ENCODE measurements around the gene EIF4ENIF1.
"Not testable (repeated sequence)": the region's sequence is repeated elsewhere in the genome, so short reads cannot be mapped to it uniquely, and the experiment has no call there.

Gene EIF4ENIF1

DNA sequence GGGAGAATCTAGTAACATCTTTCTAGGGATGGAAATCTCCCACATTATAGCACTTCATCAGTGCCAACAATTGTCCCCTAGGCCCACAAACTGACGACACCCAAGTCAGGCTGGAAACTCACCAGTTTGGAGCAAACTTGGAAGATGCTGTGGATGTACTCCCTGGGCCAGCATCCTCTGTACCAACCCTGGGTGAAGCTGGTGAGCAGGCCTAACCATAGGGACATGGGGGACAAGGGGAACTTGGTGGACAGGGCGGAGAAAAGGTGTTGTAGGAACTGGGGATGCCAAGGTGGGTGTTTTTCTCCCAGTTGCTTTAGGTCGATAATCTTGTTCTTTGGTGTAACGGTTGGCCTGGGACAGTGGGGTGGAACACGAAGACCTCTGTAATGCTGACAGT is 48.0 kb downstream of the EIF4ENIF1 start:
- no peak for DNase-seq (ENCODE audit: low read depth, low spot score)
- TF ChIP-seq, protein P1, sequence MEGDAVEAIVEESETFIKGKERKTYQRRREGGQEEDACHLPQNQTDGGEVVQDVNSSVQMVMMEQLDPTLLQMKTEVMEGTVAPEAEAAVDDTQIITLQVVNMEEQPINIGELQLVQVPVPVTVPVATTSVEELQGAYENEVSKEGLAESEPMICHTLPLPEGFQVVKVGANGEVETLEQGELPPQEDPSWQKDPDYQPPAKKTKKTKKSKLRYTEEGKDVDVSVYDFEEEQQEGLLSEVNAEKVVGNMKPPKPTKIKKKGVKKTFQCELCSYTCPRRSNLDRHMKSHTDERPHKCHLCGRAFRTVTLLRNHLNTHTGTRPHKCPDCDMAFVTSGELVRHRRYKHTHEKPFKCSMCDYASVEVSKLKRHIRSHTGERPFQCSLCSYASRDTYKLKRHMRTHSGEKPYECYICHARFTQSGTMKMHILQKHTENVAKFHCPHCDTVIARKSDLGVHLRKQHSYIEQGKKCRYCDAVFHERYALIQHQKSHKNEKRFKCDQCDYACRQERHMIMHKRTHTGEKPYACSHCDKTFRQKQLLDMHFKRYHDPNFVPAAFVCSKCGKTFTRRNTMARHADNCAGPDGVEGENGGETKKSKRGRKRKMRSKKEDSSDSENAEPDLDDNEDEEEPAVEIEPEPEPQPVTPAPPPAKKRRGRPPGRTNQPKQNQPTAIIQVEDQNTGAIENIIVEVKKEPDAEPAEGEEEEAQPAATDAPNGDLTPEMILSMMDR (IDR thresholded peaks at IDR 0.05; ENCODE audit: insufficient read depth, low read length, missing control alignments), result no peak
- POLR2A ChIA-PET, result interaction anchor here (0.6 kb wide), 1 partner anchor 10 kb away, joined by 3 read pairs; no protein-coding TSS in a partner anchor
- H3K4me3 ChIP-seq (ENCODE audit: low read depth, low read length), result no peak overlapping the region
- CTCF ChIA-PET, result interaction anchor here (3.4 kb wide), 1 partner anchor 10 kb away, joined by 16 read pairs; no protein-coding TSS in a partner anchor

DNA sequence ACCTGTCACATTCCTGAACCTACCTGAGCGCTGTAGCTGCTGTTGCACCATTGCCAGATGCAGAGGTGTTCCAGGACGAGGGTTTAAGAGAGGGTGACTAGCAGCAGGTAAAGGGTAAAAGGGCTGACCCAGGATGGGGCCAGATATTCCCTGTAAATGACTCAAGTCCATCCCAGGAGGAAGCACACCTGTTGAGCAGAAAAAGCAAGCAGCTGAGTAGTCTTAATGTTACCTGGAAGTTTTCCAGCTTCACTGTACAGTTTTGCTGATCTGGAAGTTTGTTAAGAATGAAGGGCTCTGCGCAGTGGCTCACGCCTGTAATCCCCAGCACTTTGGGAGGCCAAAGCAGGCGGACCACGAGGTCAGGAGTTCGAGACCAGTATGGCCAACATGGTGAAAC is 49.0 kb downstream of the EIF4ENIF1 start:
- no peak overlapping the region for H3K4me3 ChIP-seq (ENCODE audit: low read depth, low read length)
- CTCF ChIA-PET, result interaction anchor here (1.1 to 3.4 kb wide), 2 partner anchors 9 to 11 kb away, joined by 3 to 16 read pairs; no protein-coding TSS in a partner anchor
- no peak for DNase-seq (ENCODE audit: low read depth, low spot score)
- POLR2A ChIA-PET, result no interaction called here
- TF ChIP-seq, protein P1 (IDR thresholded peaks at IDR 0.05; ENCODE audit: insufficient read depth, low read length, missing control alignments), result no peak

DNA sequence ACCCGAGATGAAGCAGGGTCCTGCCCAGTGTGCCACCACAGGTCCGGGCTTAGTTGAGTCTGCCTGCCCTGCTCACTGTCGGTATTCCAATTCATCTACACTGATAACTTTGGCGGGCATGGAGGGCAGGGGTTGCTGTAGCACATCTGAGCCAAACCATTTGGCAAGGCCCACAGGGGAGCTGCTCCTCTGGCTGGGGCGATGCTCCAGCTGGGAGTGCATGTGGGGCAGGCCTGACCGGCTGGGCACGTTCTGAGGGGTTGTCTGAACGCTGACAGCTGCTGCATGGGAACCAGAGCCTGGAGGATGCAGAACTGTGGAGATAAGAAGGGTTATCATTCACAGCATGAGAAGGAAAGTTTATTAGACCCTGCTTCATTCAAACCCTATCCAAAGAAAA is 49.8 kb downstream of the EIF4ENIF1 start:
- POLR2A ChIA-PET, result no interaction called here
- CTCF ChIA-PET, result interaction anchor here (1.1 to 4.7 kb wide), 4 partner anchors 8 to 12 kb away, joined by 3 to 25 read pairs (median 10); no protein-coding TSS in a partner anchor

DNA sequence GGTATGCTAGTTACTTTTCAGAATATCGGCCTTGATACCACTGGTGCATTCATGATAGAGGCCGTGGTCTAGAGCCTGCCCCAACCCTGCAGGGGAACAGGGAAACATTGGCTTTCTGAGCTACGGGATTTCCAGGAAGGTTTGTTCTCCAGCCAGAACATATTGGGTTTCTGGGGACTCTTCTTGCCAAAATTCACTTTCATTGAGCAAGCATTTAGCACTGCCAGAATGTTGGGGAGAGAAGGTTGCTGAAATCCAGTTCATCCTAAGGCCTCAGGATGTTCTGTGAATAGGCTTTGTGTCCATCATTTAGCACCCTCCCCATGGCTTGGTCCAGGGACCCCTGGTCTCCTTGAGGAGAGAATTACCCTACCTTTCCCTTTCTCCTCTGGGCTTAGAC is 53.5 kb downstream of the EIF4ENIF1 start:
- TF ChIP-seq, protein P1 (IDR thresholded peaks at IDR 0.05; ENCODE audit: insufficient read depth, low read length, missing control alignments), result no peak
- POLR2A ChIA-PET, result no interaction called here
- CTCF ChIA-PET, result interaction anchor here (1.0 to 4.7 kb wide), 3 partner anchors 9 to 16 kb away, joined by 3 to 25 read pairs (median 7); no protein-coding TSS in a partner anchor
- H3K4me3 ChIP-seq (ENCODE audit: low read depth, low read length), result no peak overlapping the region
- no peak for DNase-seq (ENCODE audit: low read depth, low spot score)

More for the DNA sequence above, 49.8 kb downstream of the EIF4ENIF1 start:
- TF ChIP-seq, protein P1 (IDR thresholded peaks at IDR 0.05; ENCODE audit: insufficient read depth, low read length, missing control alignments), result no peak
- H3K4me3 ChIP-seq (ENCODE audit: low read depth, low read length), result no peak overlapping the region
- DNase-seq (ENCODE audit: low read depth, low spot score), result no peak

DNA sequence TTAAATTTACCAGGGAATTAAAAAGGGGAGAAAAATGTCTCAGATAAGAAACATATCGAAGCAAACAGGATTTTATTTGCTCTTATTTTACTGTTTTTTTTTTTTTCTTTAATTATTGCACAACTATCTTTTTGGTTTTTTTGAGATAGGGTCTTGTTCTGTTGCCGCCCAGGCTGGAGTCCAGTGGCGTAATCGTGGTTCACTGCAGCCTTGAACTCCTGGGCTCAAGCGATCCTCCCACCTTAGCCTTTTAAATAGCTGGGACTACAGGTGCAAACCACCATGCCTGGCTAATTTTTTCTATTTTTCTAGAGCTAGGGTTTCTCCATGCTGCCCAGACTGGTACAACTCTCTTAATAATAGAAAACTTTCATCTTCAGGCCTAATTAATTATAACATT is 57.7 kb downstream of the EIF4ENIF1 start:
- TF ChIP-seq, protein P1 (IDR thresholded peaks at IDR 0.05; ENCODE audit: insufficient read depth, low read length, missing control alignments), result no peak
- DNase-seq (ENCODE audit: low read depth, low spot score), result no peak
- ChIA-PET CTCF (interaction anchor here (1.1 kb wide), 1 partner anchor 19 kb away, joined by 7 read pairs; no protein-coding TSS in a partner anchor), POLR2A (interaction anchor here (0.6 kb wide), 1 partner anchor 10 kb away, joined by 3 read pairs; no protein-coding TSS in a partner anchor)
- H3K4me3 ChIP-seq (ENCODE audit: low read depth, low read length), result no peak overlapping the region

DNA sequence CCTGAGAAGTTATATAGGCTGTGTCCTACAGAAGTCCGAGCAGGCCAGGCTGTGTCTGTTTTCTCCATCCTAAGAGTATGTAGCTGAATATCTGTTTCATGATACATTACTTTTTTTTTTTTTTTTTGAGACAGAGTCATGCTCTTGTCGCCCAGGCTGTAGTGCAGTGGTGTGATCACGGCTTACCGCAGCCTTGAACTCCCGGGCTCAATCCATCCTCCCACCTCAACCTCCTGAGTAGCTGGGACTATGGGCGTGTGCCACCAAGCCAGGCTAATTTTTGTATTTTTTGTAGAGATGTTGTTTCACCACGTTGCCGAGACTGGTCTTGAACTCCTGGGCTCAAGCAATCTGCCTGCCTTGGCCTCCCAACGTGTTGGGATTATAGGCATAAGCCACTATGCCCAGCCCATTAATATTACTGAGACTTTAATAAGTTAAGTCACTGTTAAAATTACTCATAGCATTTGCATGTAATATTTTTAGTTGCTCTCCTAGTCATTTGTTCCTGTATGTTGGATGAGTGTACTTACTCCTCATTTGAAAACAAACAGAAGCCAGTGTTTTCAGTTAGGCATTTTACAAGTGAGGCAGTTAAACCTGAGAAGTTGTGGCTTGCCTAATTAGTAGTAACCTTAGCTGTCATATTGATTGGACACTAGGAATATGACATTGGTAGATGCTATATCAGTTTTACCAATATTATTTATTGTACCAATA is 64.2 kb downstream of the EIF4ENIF1 start:
- TF ChIP-seq, protein P1 (IDR thresholded peaks at IDR 0.05; ENCODE audit: insufficient read depth, low read length, missing control alignments), result no peak
- no peak for DNase-seq (ENCODE audit: low read depth, low spot score)
- CTCF ChIA-PET, result interaction anchor here (1.1 kb wide), 1 partner anchor 26 kb away, joined by 4 read pairs; no protein-coding TSS in a partner anchor
- POLR2A ChIA-PET, result no interaction called here
- H3K4me3 ChIP-seq (ENCODE audit: low read depth, low read length), result no peak overlapping the region

DNA sequence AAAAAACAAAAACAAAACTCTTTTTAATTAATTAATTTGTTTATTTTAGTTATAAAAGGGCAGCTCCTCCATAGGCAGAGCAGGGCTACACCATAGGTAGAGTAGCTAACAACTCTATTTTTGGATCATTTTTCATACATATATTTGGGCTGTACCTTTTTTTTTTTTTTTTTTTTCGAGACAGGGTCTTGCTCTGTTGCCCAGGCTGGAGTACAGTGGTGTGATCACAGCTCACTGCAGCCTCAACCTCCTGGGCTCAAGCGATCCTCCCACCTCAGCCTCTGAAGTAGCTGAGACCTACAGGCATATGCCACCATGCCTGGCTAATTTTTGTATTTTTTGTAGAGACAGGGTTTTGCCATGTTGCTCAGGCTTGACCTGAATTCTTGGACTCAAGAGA is 87.3 kb downstream of the EIF4ENIF1 start:
- H3K4me3 ChIP-seq (ENCODE audit: low read depth, low read length); CTCF ChIA-PET; POLR2A ChIA-PET; DNase-seq (ENCODE audit: low read depth, low spot score): not testable (repeated sequence)

All from AG04449 (cell line).